ENCODE data around the gene GPR183.

The GPR183 gene

GRCh38 chr13:99295488-99296252 is 11.5 kb downstream of the GPR183 start:
- DNase-seq (ENCODE audit: low read depth in 2 of 2): no peak

DNA sequence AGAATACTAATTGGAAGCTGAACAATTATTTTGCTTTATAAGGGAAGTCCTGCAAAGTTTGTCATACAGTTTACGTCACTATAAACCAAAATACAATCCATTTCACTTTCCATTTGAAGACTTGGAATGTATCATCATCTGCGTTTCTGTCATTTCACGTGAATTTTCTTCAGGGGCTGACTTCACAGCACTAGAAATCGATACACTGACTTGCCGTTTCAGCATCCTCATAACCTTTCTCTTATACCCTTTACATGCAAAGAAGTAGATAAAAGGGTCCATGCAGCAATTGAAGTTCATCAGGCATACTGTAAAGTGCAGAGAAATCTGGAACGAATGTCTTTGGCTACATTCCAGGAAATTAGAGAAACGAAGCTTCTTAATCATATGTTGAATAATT is 12.2 kb downstream of the GPR183 start:
- no peak for DNase-seq (ENCODE audit: low read depth in 2 of 2)

- DNase-seq (ENCODE audit: low read depth in 2 of 2): no peak
These were observed 13.0 kb downstream of the GPR183 start for GRCh38 chr13:99294198-99294597.

GRCh38 chr13:99293178-99293577 is 14.0 kb downstream of the GPR183 start:
- no peak for DNase-seq (ENCODE audit: low read depth in 2 of 2)

DNA sequence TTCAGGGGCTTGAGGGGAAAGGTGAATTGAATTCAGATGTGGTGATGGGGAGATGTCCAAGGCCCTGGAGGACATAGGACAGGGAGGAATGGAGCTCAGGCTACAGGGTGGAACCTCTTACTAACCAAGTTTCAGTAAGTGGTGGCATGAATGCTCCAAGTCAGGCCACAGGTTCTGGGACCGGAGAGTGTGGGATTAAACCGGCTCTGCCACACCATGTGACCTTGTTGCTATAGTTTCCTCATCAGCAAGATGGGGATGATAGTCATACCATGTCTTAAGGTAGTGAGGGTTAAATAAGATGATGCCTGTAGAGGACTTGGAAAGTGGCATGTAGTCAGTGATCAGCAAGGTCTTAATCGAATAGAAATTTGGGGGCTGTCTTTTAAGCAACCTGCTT is 16.3 kb downstream of the GPR183 start:
- DNase-seq (ENCODE audit: low read depth in 2 of 2): no peak

- DNase-seq (ENCODE audit: low read depth in 2 of 2): no peak
These were observed 17.4 kb downstream of the GPR183 start for GRCh38 chr13:99289674-99290337.

GRCh38 chr13:99289271-99289670 is 17.9 kb downstream of the GPR183 start:
- DNase-seq (ENCODE audit: low read depth in 2 of 2): no peak

GRCh38 chr13:99288089-99288488 is 19.1 kb downstream of the GPR183 start:
- DNase-seq (ENCODE audit: low read depth in 2 of 2): no peak

- no peak for DNase-seq (ENCODE audit: low read depth in 2 of 2)
These were observed 19.6 kb downstream of the GPR183 start for GRCh38 chr13:99287551-99287950.

GRCh38 chr13:99285432-99286182 is 21.6 kb downstream of the GPR183 start:
- DNase-seq (ENCODE audit: low read depth in 2 of 2): no peak

GRCh38 chr13:99282264-99283231 is 24.7 kb downstream of the GPR183 start:
- no peak for DNase-seq (ENCODE audit: low read depth in 2 of 2)

DNA sequence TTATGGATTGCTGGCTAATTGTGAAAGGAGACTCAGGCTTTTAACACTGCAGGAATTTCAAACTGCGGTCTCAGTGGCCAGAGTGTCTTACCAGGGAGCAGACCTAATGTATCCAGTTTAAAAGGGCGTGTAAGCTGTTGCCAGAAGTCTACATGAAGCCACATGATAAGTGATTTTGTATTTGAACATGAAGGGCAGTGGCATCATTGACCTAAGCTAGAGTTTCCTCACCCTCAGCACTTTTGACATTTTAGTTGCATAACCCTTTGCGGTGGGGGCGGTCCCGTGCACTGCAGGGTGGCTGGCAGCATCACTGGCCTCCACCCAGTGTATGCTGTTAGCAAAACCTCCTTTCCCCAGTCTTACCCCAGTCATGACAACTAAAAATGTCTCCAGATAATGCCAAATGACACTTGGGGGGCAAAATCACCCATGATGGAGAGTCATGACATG is 25.4 kb downstream of the GPR183 start:
- peak in 1 of 2 donors; percentile 33 for DNase-seq (ENCODE audit: low read depth in 2 of 2)

- no peak for DNase-seq (ENCODE audit: low read depth in 2 of 2)
These were observed 27.0 kb downstream of the GPR183 start for GRCh38 chr13:99280166-99280565.

- no peak for DNase-seq (ENCODE audit: low read depth in 2 of 2)
These were observed 27.6 kb downstream of the GPR183 start for GRCh38 chr13:99279637-99280036.

- no peak for DNase-seq (ENCODE audit: low read depth in 2 of 2)
These were observed 28.4 kb downstream of the GPR183 start for GRCh38 chr13:99278843-99279242.

DNA sequence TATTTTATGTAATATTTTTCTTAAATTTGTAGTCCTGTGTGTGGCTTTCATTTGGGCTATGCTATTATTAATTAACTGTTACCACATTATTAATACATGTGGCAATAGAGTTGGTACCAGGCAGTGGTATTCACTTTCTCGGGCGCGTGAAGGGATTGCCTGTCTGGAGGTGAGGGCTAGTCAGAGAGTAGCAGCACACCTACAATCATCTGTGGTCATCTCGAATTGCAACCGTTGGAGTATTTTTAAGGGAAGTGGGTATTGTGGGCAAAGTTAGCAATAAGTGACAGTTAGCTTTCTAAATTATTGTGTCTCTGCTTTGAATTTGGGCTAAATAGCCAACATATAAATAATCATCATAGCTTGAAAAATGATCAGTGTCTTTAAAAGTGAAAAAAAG is 29.0 kb downstream of the GPR183 start:
- DNase-seq (ENCODE audit: low read depth in 2 of 2): no peak

DNA sequence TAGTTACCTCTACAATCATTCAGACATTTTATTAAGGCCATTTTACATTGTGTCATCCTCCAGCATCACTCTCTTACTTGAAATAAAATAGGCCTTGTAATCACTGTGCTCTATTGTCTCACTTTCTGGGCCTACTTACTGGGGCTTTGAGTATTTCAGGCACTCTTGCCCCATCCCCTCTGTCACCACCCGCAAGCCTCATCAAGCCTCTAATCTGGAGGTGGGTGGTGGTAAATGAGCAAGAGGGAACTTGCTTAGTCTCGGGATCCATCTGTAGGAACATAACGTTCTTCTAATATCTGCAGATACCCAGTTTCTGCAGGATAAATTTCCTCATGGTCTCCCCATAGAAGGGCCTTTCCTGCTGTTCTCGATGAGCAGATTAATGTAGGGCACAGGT is 29.6 kb downstream of the GPR183 start:
- DNase-seq (ENCODE audit: low read depth in 2 of 2): no peak

- DNase-seq (ENCODE audit: low read depth in 2 of 2): no peak
These were observed 30.5 kb downstream of the GPR183 start for GRCh38 chr13:99276706-99277105.

GRCh38 chr13:99275093-99275469 is 32.1 kb downstream of the GPR183 start:
- DNase-seq (ENCODE audit: low read depth in 2 of 2): no peak

DNA sequence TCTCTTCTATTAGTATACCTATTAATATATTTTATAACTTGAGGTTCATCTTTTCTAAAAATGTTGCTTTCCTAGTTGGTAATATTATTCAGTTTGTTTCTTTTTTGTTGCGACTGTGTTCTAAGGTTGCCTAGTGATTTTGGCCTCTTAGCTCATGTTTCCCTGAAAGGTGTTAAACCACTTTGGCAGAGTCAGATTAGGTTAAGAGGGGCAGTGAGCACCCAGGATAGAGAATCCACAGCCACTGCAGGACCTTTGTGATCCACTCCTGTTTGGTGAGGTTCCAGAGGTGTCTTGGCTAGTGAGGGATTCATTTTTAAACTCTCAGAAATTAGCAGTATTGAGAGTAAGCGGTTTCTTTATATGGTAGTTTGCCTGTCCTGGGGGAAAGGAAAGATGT is 34.1 kb downstream of the GPR183 start:
- no peak for DNase-seq (ENCODE audit: low read depth in 2 of 2)

DNA sequence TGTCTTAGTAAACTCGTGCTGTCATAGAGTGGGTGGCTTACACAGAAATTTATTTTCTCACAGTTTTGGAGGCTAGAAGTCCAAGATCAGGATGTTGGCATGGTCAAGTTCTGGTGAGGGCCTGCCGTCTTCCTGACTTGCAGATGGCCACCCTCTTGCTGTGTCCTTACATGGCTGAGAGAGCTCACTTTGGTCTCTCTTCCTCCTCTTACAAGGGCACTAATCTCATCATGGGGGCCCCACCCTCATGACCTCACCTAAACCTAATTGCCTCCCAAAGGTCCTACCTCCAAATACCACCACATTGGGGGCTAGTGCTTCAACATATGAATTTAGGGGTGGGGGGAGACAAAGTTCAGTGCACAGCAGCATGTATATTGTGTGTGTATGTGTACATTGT is 34.7 kb downstream of the GPR183 start:
- DNase-seq (ENCODE audit: low read depth in 2 of 2): no peak

DNA sequence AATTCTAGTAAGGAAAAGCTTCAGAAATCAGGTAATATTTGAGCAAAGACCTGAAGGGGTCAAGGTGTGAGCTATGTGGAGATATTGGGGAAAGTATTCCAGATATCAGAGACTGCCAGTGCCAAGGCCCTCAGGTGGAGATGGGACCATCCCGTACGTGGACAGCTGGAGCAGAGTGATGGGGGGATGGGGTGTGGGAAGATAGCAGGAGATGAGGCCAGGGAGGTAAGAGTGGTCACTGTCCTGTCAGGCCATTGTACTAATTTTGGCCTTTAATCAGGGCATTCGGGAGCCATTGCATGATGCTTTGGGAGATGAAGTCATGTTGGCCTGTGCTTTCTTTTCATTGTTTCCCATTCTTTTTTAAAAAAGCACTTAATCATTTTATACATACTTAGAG is 36.0 kb downstream of the GPR183 start:
- DNase-seq (ENCODE audit: low read depth in 2 of 2): no peak
